ENCODE data around the gene AP3B2.

Gene AP3B2

GRCh38 chr15:82709421-82710207, at the start of gene AP3B2:
AP3B2 (minus strand) TSS chr15:82709875; CDS start chr15:82709706, 169 bp downstream.
- peaks cover 9% of the 10 kb centered on the region for H3K27me3 Mint-ChIP-seq
- H3K4me3 Mint-ChIP-seq, result peak within 1 kb of the TSS; percentile 72
- no peaks in the 10 kb centered on the region for H3K4me1 Mint-ChIP-seq (ENCODE audit: low read depth)
- no peak within 1 kb of the TSS for H3K27ac Mint-ChIP-seq
- no peaks in the 10 kb centered on the region for H3K36me3 Mint-ChIP-seq (ENCODE audit: low read depth)
- no peaks in the 10 kb centered on the region for H3K9me3 Mint-ChIP-seq

- Mint-ChIP-seq H3K27me3 (no peaks in the 10 kb centered on the region), H3K36me3 (ENCODE audit: low read depth) (peaks cover 57% of the 10 kb centered on the region), H3K4me3 (peak overlapping the region; percentile 98), H3K9me3 (no peaks in the 10 kb centered on the region), H3K27ac (peak overlapping the region; percentile 99), H3K4me1 (ENCODE audit: low read depth) (peaks cover 66% of the 10 kb centered on the region)
Observed at GRCh38 chr15:82751308-82751707, 41.6 kb upstream of the AP3B2 start.

GRCh38 chr15:82750831-82751180, 41.1 kb upstream of the AP3B2 start:
- no peaks in the 10 kb centered on the region for H3K27me3 Mint-ChIP-seq
- H3K4me3 Mint-ChIP-seq, result peak overlapping the region; percentile 98
- H3K27ac Mint-ChIP-seq, result peak overlapping the region; percentile 99
- H3K36me3 Mint-ChIP-seq (ENCODE audit: low read depth), result peaks cover 52% of the 10 kb centered on the region
- no peaks in the 10 kb centered on the region for H3K9me3 Mint-ChIP-seq
- H3K4me1 Mint-ChIP-seq (ENCODE audit: low read depth), result peaks cover 61% of the 10 kb centered on the region

GRCh38 chr15:82749951-82750830, 40.5 kb upstream of the AP3B2 start:
- Mint-ChIP-seq H3K27ac (peak overlapping the region; percentile 99), H3K4me3 (peak overlapping the region; percentile 98), H3K4me1 (ENCODE audit: low read depth) (peaks cover 56% of the 10 kb centered on the region)

GRCh38 chr15:82748315-82748714, 38.6 kb upstream of the AP3B2 start:
- Mint-ChIP-seq H3K27ac (no peak overlapping the region), H3K4me3 (no peak overlapping the region), H3K27me3 (no peaks in the 10 kb centered on the region), H3K36me3 (ENCODE audit: low read depth) (peaks cover 29% of the 10 kb centered on the region), H3K4me1 (ENCODE audit: low read depth) (peaks cover 39% of the 10 kb centered on the region), H3K9me3 (no peaks in the 10 kb centered on the region)

More at GRCh38 chr15:82749951-82750830, 40.5 kb upstream of the AP3B2 start:
- H3K9me3 Mint-ChIP-seq, result no peaks in the 10 kb centered on the region
- no peaks in the 10 kb centered on the region for H3K27me3 Mint-ChIP-seq
- H3K36me3 Mint-ChIP-seq (ENCODE audit: low read depth), result peaks cover 46% of the 10 kb centered on the region

GRCh38 chr15:82743810-82744209, 34.1 kb upstream of the AP3B2 start:
- no peaks in the 10 kb centered on the region for H3K27me3 Mint-ChIP-seq
- H3K36me3 Mint-ChIP-seq (ENCODE audit: low read depth), result no peaks in the 10 kb centered on the region
- peaks cover 2% of the 10 kb centered on the region for H3K4me1 Mint-ChIP-seq (ENCODE audit: low read depth)
- H3K9me3 Mint-ChIP-seq, result no peaks in the 10 kb centered on the region
- H3K4me3 Mint-ChIP-seq, result no peak overlapping the region
- H3K27ac Mint-ChIP-seq, result no peak overlapping the region

- peaks cover 7% of the 10 kb centered on the region for H3K36me3 Mint-ChIP-seq (ENCODE audit: low read depth)
- no peaks in the 10 kb centered on the region for H3K4me1 Mint-ChIP-seq (ENCODE audit: low read depth)
- H3K4me3 Mint-ChIP-seq, result no peak overlapping the region
- no peak overlapping the region for H3K27ac Mint-ChIP-seq
- H3K9me3 Mint-ChIP-seq, result no peaks in the 10 kb centered on the region
- no peaks in the 10 kb centered on the region for H3K27me3 Mint-ChIP-seq
Observed at GRCh38 chr15:82742134-82742533, 32.5 kb upstream of the AP3B2 start.

GRCh38 chr15:82739086-82739485, 29.4 kb upstream of the AP3B2 start:
- no peaks in the 10 kb centered on the region for H3K9me3 Mint-ChIP-seq
- no peaks in the 10 kb centered on the region for H3K4me1 Mint-ChIP-seq (ENCODE audit: low read depth)
- H3K4me3 Mint-ChIP-seq, result no peak overlapping the region
- H3K36me3 Mint-ChIP-seq (ENCODE audit: low read depth), result peaks cover 17% of the 10 kb centered on the region
- no peak overlapping the region for H3K27ac Mint-ChIP-seq
- no peaks in the 10 kb centered on the region for H3K27me3 Mint-ChIP-seq

- no peaks in the 10 kb centered on the region for H3K27me3 Mint-ChIP-seq
- H3K9me3 Mint-ChIP-seq, result no peaks in the 10 kb centered on the region
- no peak overlapping the region for H3K4me3 Mint-ChIP-seq
- no peak overlapping the region for H3K27ac Mint-ChIP-seq
- H3K36me3 Mint-ChIP-seq (ENCODE audit: low read depth), result peaks cover 27% of the 10 kb centered on the region
- H3K4me1 Mint-ChIP-seq (ENCODE audit: low read depth), result no peaks in the 10 kb centered on the region
Observed at GRCh38 chr15:82737975-82738374, 28.3 kb upstream of the AP3B2 start.

GRCh38 chr15:82731527-82731926, 21.9 kb upstream of the AP3B2 start:
- Mint-ChIP-seq H3K4me3 (no peak overlapping the region), H3K27ac (no peak overlapping the region), H3K9me3 (no peaks in the 10 kb centered on the region), H3K27me3 (no peaks in the 10 kb centered on the region), H3K4me1 (ENCODE audit: low read depth) (no peaks in the 10 kb centered on the region), H3K36me3 (ENCODE audit: low read depth) (peaks cover 38% of the 10 kb centered on the region)

- H3K27ac Mint-ChIP-seq, result no peak overlapping the region
- no peaks in the 10 kb centered on the region for H3K4me1 Mint-ChIP-seq (ENCODE audit: low read depth)
Observed at GRCh38 chr15:82730022-82730530, 20.4 kb upstream of the AP3B2 start.

GRCh38 chr15:82726816-82727215, 17.1 kb upstream of the AP3B2 start:
- peaks cover 10% of the 10 kb centered on the region for H3K36me3 Mint-ChIP-seq (ENCODE audit: low read depth)
- H3K27ac Mint-ChIP-seq, result no peak overlapping the region
- H3K9me3 Mint-ChIP-seq, result no peaks in the 10 kb centered on the region
- H3K27me3 Mint-ChIP-seq, result peaks cover 4% of the 10 kb centered on the region
- H3K4me3 Mint-ChIP-seq, result no peak overlapping the region
- no peaks in the 10 kb centered on the region for H3K4me1 Mint-ChIP-seq (ENCODE audit: low read depth)

More at GRCh38 chr15:82730022-82730530, 20.4 kb upstream of the AP3B2 start:
- Mint-ChIP-seq H3K27me3 (no peaks in the 10 kb centered on the region), H3K4me3 (no peak overlapping the region), H3K36me3 (ENCODE audit: low read depth) (peaks cover 31% of the 10 kb centered on the region), H3K9me3 (no peaks in the 10 kb centered on the region)

- Mint-ChIP-seq H3K4me3 (no peak overlapping the region), H3K27me3 (peaks cover 23% of the 10 kb centered on the region), H3K4me1 (ENCODE audit: low read depth) (no peaks in the 10 kb centered on the region), H3K9me3 (peaks cover 3% of the 10 kb centered on the region), H3K36me3 (ENCODE audit: low read depth) (peaks cover 4% of the 10 kb centered on the region), H3K27ac (no peak overlapping the region)
Observed at GRCh38 chr15:82715003-82715402, 5.3 kb upstream of the AP3B2 start.

GRCh38 chr15:82714016-82714415, 4.3 kb upstream of the AP3B2 start:
- H3K36me3 Mint-ChIP-seq (ENCODE audit: low read depth), result peaks cover 4% of the 10 kb centered on the region
- H3K4me3 Mint-ChIP-seq, result no peak overlapping the region
- H3K9me3 Mint-ChIP-seq, result peaks cover 3% of the 10 kb centered on the region
- no peaks in the 10 kb centered on the region for H3K4me1 Mint-ChIP-seq (ENCODE audit: low read depth)
- H3K27ac Mint-ChIP-seq, result no peak overlapping the region
- H3K27me3 Mint-ChIP-seq, result peaks cover 16% of the 10 kb centered on the region

GRCh38 chr15:82712036-82712435, 2.4 kb upstream of the AP3B2 start:
- peaks cover 9% of the 10 kb centered on the region for H3K27me3 Mint-ChIP-seq
- H3K27ac Mint-ChIP-seq, result no peak overlapping the region
- no peak overlapping the region for H3K4me3 Mint-ChIP-seq
- peaks cover 3% of the 10 kb centered on the region for H3K9me3 Mint-ChIP-seq
- no peaks in the 10 kb centered on the region for H3K4me1 Mint-ChIP-seq (ENCODE audit: low read depth)
- H3K36me3 Mint-ChIP-seq (ENCODE audit: low read depth), result peaks cover 4% of the 10 kb centered on the region
